ENCODE results near the gene MYRIP.
"Not testable (repeated sequence)": the region's sequence is repeated elsewhere in the genome, so short reads cannot be mapped to it uniquely, and the experiment has no call there.

The MYRIP gene

GRCh38 chr3:40045051-40045450 is 235.6 kb downstream of the MYRIP start:
- DNase-seq, result no peak

- DNase-seq, result no peak
Measured at GRCh38 chr3:40046149-40046548, 236.7 kb downstream of the MYRIP start.

GRCh38 chr3:40047406-40047805 is 238.0 kb downstream of the MYRIP start:
- no peak for DNase-seq

- no peak for DNase-seq
Measured at GRCh38 chr3:40053663-40054062, 244.3 kb downstream of the MYRIP start.

GRCh38 chr3:40054568-40055222 is 245.3 kb downstream of the MYRIP start:
- DNase-seq, result no peak

DNA sequence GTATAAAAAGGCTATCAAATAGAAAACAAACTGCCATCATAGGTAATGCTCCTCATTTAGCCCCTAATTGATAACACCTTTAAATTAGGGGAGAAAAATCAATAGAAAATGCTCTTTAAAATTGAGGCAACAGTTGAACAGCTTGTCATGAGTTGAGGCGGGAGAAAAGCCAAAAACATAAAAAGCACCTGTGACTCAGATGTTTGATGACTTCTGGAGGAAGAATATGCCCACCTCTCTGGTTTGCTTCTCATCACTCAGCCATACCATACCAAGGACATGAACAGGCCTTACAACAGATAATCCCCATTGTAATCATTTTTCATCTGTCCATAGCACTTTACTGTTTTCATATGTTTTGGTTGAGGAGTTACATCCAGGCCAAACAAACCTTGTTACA is 246.0 kb downstream of the MYRIP start:
- DNase-seq, result no peak

GRCh38 chr3:40055956-40056355 is 246.5 kb downstream of the MYRIP start:
- no peak for DNase-seq

DNA sequence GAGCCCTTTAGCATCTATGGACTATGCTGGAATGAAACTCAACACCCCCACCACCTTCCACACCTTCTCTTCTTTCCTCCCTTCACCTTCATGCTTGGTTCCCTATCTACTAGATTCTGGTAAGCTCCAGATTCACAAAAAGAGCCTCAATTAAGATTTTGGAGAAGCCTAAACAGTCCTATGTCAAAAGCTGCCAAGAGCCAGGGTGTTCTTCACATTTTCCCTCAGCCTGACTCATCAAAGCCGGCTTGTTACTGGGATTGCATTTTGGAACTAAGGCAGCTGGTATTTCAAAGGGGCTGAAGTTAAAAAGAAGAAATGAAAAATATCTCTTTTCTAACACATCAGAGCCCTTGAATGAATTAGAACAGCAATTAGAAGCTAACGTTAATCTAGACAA is 247.7 kb downstream of the MYRIP start:
- DNase-seq, result no peak

- DNase-seq, result no peak
Measured at GRCh38 chr3:40057786-40058185, 248.4 kb downstream of the MYRIP start.

- DNase-seq, result no peak
Measured at GRCh38 chr3:40068636-40069035, 259.2 kb downstream of the MYRIP start.

GRCh38 chr3:40070816-40071215 is 261.4 kb downstream of the MYRIP start:
- DNase-seq, result no peak

DNA sequence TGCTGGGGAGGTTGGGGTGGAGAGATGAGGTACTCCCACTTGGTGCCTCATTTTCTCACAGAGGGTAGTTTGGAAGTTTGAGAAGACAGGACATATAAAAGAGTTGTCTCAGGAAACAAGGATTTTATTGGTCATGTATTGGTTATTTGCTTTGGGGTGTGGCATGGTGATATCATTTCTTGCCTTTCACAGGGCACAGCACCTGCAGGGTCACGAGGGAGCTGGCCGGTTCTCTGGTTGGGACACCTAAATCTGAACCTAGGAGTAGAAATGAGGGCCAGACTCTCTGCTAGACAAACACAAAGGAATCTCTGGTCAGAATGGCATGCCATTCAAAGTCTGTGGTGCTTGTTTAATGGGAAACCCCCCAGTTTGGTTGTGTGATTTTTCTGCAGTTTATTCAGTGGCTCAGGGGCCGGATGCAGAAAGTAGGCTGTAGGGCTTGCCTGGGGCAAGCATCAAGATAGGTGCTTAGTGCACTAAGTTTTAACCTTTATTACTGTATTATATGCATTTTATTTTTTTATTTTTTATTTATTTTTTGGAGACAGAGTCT is 262.4 kb downstream of the MYRIP start:
- no peak for DNase-seq

DNA sequence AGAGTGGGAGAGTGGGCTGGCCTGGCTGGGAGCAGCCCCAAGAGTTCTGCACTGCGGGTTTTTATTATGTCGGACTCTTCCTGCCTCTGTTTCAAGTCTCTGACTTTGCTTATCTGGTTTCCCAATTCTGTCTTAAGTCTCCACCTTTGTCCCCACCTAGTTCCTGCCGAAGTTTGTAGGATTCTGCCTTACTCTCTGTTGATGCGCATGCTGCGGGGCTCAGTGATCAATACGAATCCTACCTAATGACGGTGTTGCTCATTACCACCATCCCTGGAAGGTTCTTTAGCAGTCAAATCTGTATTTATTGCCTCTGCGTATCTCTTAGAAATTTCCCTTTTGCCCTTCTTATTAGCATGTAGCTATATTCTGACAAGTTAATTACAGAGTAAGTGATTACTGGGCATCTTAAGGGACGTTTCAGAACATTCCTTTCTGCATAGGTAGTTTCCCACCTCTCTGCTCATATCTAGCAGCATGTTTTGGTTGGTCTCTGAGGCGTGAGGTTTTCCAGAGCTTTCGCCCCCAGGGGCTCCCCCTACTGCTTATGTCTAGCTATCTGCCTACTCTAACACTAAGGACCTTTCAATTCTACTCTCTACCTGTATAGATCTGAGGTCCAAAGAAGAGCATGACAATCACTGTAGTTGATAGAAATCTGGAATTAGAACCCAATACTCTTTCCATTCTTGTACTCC is 264.1 kb downstream of the MYRIP start:
- DNase-seq, result no peak

- not testable (repeated sequence) for DNase-seq
Measured at GRCh38 chr3:40077139-40077538, 267.7 kb downstream of the MYRIP start.

DNA sequence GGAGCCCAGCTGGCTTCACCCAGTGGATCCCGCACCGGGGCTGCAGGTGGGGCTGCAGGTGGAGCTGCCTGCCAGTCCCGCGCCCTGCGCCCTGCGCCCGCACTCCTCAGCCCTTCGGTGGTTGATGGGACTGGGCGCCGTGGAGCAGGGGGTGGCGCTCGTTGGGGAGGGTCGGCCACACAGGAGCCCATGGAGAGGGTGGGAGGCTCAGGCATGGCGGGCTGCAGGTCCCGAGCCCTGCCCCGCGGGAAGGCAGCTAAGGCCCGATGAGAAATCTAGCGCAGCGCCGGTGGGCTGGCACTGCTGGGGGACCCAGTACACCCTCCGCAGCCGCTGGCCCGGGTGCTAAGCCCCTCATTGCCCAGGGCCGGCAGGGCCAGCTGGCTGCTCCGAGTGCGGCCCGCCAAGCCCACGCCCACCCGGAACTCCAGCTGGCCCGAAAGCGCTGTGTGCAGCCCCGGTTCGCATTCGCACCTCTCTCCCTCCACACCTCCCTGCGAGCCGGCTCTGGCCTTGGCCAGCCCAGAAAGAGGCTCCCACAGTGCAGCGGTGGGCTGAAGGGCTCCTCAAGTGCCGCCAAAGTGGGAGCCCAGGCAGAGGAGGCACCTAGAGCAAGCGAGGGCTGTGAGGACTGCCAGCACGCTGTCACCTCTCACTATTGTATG is 268.6 kb downstream of the MYRIP start:
- DNase-seq, result not testable (repeated sequence)

GRCh38 chr3:40078590-40078989 is 269.2 kb downstream of the MYRIP start:
- DNase-seq, result no peak

GRCh38 chr3:40079203-40079846 is 269.9 kb downstream of the MYRIP start:
- no peak for DNase-seq

- DNase-seq, result no peak
Measured at GRCh38 chr3:40079847-40080240, 270.4 kb downstream of the MYRIP start.

- DNase-seq, result no peak
Measured at GRCh38 chr3:40083066-40083465, 273.7 kb downstream of the MYRIP start.

DNA sequence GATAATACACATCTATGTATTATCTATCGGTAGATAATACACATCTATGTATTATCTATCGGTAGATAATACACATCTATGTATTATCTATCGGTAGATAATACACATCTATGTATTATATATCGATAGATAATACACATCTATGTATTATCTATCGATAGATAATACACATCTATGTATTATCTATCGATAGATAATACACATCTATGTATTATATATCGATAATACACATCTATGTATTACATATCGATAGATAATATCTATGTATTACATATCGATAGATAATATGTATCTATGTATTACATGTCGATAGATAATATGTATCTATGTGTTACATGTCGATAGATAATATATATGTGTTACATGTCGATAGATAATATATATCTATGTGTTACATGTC is 275.0 kb downstream of the MYRIP start:
- not testable (repeated sequence) for DNase-seq

DNA sequence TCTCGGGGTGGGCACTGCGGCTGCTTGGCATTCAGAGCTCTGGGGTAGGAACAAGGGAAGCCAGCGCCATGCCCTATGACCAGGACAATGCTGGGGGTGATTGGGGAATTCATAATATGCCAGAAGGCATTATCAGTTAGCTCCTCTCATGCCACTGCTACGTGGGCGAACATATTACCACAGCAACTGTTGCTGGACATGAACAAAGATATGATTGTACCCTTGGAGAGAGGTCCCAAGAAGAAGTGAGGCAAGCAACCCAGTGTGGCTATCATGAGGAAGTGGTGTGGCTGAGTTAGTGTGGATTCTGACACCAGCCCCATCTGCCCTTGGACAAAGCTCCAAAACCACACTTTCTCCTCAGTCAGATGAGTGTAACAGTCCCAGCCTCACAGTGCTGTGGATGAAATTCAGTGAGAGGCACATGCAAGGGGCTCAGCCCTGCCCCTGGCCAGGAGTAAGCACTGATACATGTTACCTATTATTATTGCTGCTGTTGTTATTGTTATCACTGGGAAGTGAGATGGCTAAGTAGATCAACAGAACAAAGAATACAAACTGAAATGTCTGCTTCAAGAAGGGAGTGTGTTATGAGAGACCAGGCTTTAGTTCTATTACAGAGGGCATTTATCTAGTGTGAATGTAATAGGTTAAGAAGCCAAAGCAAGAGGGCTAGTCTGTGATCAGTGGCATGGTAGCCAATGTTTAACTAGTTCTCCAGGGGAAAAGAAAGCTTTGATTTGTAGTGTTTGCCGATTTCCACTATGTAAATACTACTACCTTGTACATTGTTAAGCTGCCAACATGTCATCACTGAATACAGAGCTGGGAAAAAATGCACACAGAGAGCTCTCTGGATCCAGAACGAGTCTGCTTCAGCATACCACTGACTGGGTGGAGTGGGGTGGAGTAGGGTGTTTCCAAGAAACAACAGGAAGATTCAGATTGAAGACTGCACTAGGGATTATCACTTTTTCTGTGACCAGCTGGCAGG is 277.8 kb downstream of the MYRIP start:
- no peak for DNase-seq

DNA sequence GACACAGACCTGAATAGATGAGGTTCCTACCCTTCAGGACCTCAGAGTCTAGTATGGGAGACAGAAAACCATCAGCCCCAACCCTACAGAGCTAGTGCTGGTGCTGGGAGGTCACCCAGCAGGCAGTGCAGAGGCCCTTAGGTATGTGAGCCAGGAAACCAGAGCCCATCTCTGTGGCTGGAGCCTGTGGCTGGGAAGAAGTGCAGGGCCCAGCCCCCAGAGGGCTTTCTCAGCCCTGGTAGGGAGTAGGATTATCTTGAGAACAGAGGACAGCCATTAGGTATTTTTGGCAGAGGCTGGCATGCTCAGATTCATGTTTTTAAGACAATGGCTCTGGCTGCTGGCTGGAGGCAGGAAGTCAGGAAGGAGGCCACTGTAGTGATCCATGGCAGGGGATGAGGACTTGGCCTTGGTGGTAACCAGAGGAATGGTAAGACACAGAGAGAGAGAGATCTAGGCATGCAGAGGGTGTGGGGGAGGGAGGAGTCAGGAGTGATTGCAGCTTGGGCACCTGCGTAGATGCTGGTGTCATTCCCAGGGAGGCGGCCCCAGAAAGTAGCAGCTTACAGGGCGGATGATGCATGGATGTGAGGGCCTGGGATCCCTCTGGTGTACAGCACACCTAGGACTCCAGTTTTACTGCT is 279.2 kb downstream of the MYRIP start:
- DNase-seq, result no peak
